Measurements from ENCODE around the gene CTTNBP2. TPM values are rescaled to one million over a fixed set of nuclear protein-coding genes. Genes with fewer than 3 reads are reported as not detected.

CTTNBP2 gene
- polyA plus RNA-seq, 1 donor from 2014 or later = 53.5 TPM

GRCh38 chr7:117841011-117841410 is 32.2 kb downstream of the CTTNBP2 start:
- Histone ChIP-seq H3K9me2 (ENCODE audit: insufficient read depth, low read length) (no peaks in the 10 kb centered on the region), H2AFZ (ENCODE audit: low read depth, low read length) (no peak overlapping the region), H3K36me3 (ENCODE audit: insufficient read depth, low read length) (peaks cover 7% of the 10 kb centered on the region), H3F3A (ENCODE audit: insufficient read depth, low read length, poor library complexity, severe bottlenecking) (no peaks in the 10 kb centered on the region), H3K4me2 (ENCODE audit: low read length) (no peak overlapping the region), H4K20me1 (ENCODE audit: insufficient read depth) (no peaks in the 10 kb centered on the region), H3K27ac (ENCODE audit: low read length) (no peak overlapping the region), H3K27me3 (ENCODE audit: insufficient read depth, low read depth, low read length) (no peaks in the 10 kb centered on the region), H3K9ac (ENCODE audit: low read length) (no peak overlapping the region), H3K4me3 (ENCODE audit: low read length) (no peak overlapping the region), H3K79me2 (replicated peaks; ENCODE audit: insufficient read depth, low read length) (no peaks in the 10 kb centered on the region), H3K9me3 (ENCODE audit: low read length) (no peaks in the 10 kb centered on the region)
- no peak for TF ChIP-seq EZH2 (IDR thresholded peaks at IDR 0.05; ENCODE audit: borderline replicate concordance, insufficient read depth, low read length, poor library complexity, severe bottlenecking)
- no peak for TF ChIP-seq SMC3 (conservative IDR thresholded peaks at IDR 0.05; ENCODE audit: poor library complexity)
- TF ChIP-seq REST (IDR thresholded peaks at IDR 0.05; ENCODE audit: borderline replicate concordance) = no peak
- no peak for TF ChIP-seq TAF1 (IDR thresholded peaks at IDR 0.05; ENCODE audit: low read depth)
- no peak for TF ChIP-seq POLR2AphosphoS5 (IDR thresholded peaks at IDR 0.05)
- no peak for TF ChIP-seq MXI1 (conservative IDR thresholded peaks at IDR 0.05; ENCODE audit: poor library complexity, severe bottlenecking)
- TF ChIP-seq RAD21 (conservative IDR thresholded peaks at IDR 0.05) = no peak
- TF ChIP-seq, protein P1, sequence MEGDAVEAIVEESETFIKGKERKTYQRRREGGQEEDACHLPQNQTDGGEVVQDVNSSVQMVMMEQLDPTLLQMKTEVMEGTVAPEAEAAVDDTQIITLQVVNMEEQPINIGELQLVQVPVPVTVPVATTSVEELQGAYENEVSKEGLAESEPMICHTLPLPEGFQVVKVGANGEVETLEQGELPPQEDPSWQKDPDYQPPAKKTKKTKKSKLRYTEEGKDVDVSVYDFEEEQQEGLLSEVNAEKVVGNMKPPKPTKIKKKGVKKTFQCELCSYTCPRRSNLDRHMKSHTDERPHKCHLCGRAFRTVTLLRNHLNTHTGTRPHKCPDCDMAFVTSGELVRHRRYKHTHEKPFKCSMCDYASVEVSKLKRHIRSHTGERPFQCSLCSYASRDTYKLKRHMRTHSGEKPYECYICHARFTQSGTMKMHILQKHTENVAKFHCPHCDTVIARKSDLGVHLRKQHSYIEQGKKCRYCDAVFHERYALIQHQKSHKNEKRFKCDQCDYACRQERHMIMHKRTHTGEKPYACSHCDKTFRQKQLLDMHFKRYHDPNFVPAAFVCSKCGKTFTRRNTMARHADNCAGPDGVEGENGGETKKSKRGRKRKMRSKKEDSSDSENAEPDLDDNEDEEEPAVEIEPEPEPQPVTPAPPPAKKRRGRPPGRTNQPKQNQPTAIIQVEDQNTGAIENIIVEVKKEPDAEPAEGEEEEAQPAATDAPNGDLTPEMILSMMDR (IDR thresholded peaks at IDR 0.05; ENCODE audit: poor library complexity, severe bottlenecking) = no peak
- TF ChIP-seq EP300 (conservative IDR thresholded peaks at IDR 0.05; ENCODE audit: poor library complexity, severe bottlenecking) = no peak

- no peak overlapping the region for H2AFZ ChIP-seq (ENCODE audit: low read depth, low read length)
- H3K4me3 ChIP-seq (ENCODE audit: low read length) = no peak overlapping the region
- no peak overlapping the region for H3K9ac ChIP-seq (ENCODE audit: low read length)
- no peaks in the 10 kb centered on the region for H3K9me3 ChIP-seq (ENCODE audit: low read length)
- no peaks in the 10 kb centered on the region for H3K9me2 ChIP-seq (ENCODE audit: insufficient read depth, low read length)
- H3K27ac ChIP-seq (ENCODE audit: low read length) = no peak overlapping the region
- no peak overlapping the region for H3K4me2 ChIP-seq (ENCODE audit: low read length)
- TF ChIP-seq EP300 (conservative IDR thresholded peaks at IDR 0.05; ENCODE audit: poor library complexity, severe bottlenecking) (no peak), TAF1 (IDR thresholded peaks at IDR 0.05; ENCODE audit: low read depth) (no peak), EZH2 (IDR thresholded peaks at IDR 0.05; ENCODE audit: borderline replicate concordance, insufficient read depth, low read length, poor library complexity, severe bottlenecking) (no peak), MXI1 (conservative IDR thresholded peaks at IDR 0.05; ENCODE audit: poor library complexity, severe bottlenecking) (no peak), SMC3 (conservative IDR thresholded peaks at IDR 0.05; ENCODE audit: poor library complexity) (no peak), RAD21 (conservative IDR thresholded peaks at IDR 0.05) (no peak), REST (IDR thresholded peaks at IDR 0.05; ENCODE audit: borderline replicate concordance) (no peak), POLR2AphosphoS5 (IDR thresholded peaks at IDR 0.05) (no peak)
- TF ChIP-seq, protein P1 (IDR thresholded peaks at IDR 0.05; ENCODE audit: poor library complexity, severe bottlenecking) = no peak
- H3F3A ChIP-seq (ENCODE audit: insufficient read depth, low read length, poor library complexity, severe bottlenecking) = no peaks in the 10 kb centered on the region
- H3K79me2 ChIP-seq (replicated peaks; ENCODE audit: insufficient read depth, low read length) = no peaks in the 10 kb centered on the region
- peaks cover 3% of the 10 kb centered on the region for H3K36me3 ChIP-seq (ENCODE audit: insufficient read depth, low read length)
- H4K20me1 ChIP-seq (ENCODE audit: insufficient read depth) = no peaks in the 10 kb centered on the region
- H3K27me3 ChIP-seq (ENCODE audit: insufficient read depth, low read depth, low read length) = no peaks in the 10 kb centered on the region
These were observed 33.7 kb downstream of the CTTNBP2 start for GRCh38 chr7:117839507-117839906.
